ENCODE results near the gene UCN.

DNA sequence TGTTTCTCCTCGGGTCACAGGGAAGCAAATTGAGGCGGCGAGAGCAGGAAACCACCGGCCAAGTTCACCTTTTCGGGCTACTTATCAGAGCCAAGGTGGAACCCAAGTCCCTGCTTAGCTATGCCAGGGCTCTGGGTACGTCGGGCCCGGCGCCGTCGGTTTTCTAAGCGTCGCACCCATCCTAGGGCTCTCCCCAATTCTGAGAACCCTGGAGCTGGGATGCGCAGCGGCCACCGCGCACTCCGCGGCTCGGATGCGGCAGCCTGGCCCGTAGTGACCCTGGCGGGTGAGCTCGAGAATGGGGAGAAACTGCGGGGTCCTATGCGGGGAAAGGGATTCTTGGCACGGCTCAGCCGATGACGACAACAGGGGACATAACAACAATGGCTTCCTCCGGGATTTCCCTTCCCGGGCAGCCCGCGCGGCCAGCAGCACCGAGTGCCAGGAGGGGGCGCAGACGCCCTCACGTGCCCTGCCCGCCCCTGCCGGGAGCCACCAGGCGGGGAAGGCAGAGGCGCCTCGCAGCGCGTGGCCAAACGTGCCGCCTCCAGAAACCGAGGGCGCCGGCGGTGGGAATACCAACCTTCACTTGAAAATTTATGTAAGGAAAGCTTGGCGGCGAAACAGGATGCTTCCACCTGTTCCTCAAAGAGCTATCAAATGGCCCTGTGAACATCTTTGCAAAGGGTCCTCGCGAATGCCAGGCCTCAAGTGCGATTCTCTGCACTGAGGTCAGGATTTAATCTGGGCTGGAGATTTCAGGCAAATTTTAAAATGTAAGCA lies 43.3 kb downstream of the UCN start:
- TF ChIP-seq, protein P1, sequence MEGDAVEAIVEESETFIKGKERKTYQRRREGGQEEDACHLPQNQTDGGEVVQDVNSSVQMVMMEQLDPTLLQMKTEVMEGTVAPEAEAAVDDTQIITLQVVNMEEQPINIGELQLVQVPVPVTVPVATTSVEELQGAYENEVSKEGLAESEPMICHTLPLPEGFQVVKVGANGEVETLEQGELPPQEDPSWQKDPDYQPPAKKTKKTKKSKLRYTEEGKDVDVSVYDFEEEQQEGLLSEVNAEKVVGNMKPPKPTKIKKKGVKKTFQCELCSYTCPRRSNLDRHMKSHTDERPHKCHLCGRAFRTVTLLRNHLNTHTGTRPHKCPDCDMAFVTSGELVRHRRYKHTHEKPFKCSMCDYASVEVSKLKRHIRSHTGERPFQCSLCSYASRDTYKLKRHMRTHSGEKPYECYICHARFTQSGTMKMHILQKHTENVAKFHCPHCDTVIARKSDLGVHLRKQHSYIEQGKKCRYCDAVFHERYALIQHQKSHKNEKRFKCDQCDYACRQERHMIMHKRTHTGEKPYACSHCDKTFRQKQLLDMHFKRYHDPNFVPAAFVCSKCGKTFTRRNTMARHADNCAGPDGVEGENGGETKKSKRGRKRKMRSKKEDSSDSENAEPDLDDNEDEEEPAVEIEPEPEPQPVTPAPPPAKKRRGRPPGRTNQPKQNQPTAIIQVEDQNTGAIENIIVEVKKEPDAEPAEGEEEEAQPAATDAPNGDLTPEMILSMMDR (conservative IDR thresholded peaks at IDR 0.05) = no peak; the same call in 1 of the 2 replicates
- no peak for TF ChIP-seq ZFX (IDR thresholded peaks at IDR 0.05)

Measured in C4-2B (cell line).